HUES64 (cell line): Measurements from ENCODE around the gene UGT1A9.
"Not testable (repeated sequence)": the region's sequence is repeated elsewhere in the genome, so short reads cannot be mapped to it uniquely, and the experiment has no call there.

ENCODE experiments used
- H3K27ac ChIP-seq: 2 replicates; pipeline ENCODE4 v1.7.0; 2013; ENCODE audit warnings: low read depth, low read length, inconsistent platforms
- H3K27me3 ChIP-seq: 2 replicates; pipeline ENCODE4 v1.6.1; 2013; ENCODE audit warnings: mild to moderate bottlenecking, low read length; ENCODE audit not compliant: insufficient read depth
- H3K36me3 ChIP-seq: 2 replicates; pipeline ENCODE4 v1.6.1; 2013; ENCODE audit warnings: mild to moderate bottlenecking, low read length; ENCODE audit not compliant: insufficient read depth
- H3K4me1 ChIP-seq: 2 replicates; pipeline ENCODE4 v1.6.1; 2013; ENCODE audit warnings: mild to moderate bottlenecking, low read length, moderate library complexity; ENCODE audit not compliant: insufficient read depth
- H3K4me3 ChIP-seq: 2 replicates; pipeline ENCODE4 v1.5.1; 2013; ENCODE audit warnings: mild to moderate bottlenecking, low read length, moderate library complexity
- H3K9ac ChIP-seq: 2 replicates; pipeline ENCODE4 v1.6.1; 2013; ENCODE audit warnings: mild to moderate bottlenecking, low read depth, low read length
- H3K9me3 ChIP-seq: 2 replicates; pipeline ENCODE4 v1.6.1; 2013; ENCODE audit warnings: low read depth, low read length; ENCODE audit not compliant: insufficient read depth
- WGBS: fragments of 150-250, 120-280 bp; methylation state at CpG from one replicate; pipeline ENCODE4 v1.1.7; 2013; ENCODE audit warnings: missing lambda C conversion rate; 5-methylcytosine and 5-hydroxymethylcytosine counted together

Gene UGT1A9

DNA sequence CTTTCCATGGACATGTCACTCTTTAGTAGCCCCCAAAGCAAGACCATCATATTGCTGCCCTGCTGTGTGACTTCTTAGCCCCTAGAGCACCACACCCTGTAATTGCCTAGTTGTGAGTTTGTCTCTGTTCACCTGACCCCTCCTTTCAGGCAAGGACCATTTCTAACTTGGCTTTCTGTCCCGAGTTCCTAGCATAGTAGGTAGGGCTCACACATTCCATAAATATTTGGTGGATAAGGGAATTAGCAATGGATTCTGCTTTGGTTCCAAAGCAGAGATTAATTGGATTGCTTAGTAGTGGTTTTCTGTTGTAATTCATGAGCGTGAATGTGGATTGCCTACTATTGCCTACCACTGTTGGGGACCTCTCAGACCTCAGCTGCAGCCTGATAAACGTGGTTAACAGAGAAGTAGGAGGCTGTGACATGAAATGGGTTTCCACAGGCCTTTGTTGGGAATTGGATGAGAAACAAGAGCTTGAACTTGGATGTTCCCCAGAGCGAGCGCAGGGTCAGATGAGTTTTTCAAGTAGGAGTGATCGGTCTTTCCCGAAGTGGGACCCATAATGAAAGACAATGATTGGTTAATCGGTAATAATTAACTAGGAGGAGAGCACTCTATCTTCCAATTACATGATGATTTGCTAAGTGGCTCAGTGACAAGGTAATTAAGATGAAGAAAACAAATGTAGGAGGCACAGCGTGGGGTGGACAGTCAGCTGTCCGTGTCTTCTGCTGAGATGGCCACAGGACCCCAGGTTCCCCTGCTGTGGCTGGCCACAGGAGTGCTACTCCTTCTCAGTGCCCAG is 75.0 kb downstream of the UGT1A9 start:
- H3K9ac ChIP-seq = no peak overlapping the region
- 85% methylated on average over 10 of the region's 10 CpGs for WGBS
- H3K9me3 ChIP-seq = peaks cover 15% of the 10 kb centered on the region
- no peaks in the 10 kb centered on the region for H3K4me1 ChIP-seq
- no peaks in the 10 kb centered on the region for H3K36me3 ChIP-seq
- H3K27me3 ChIP-seq = no peaks in the 10 kb centered on the region
- no peak overlapping the region for H3K27ac ChIP-seq
- no peak overlapping the region for H3K4me3 ChIP-seq

- H3K9me3 ChIP-seq = peaks cover 18% of the 10 kb centered on the region
- H3K9ac ChIP-seq = no peak overlapping the region
- 94% methylated on average over 6 of the region's 6 CpGs for WGBS
- no peaks in the 10 kb centered on the region for H3K4me1 ChIP-seq
- no peaks in the 10 kb centered on the region for H3K36me3 ChIP-seq
- H3K27ac ChIP-seq = no peak overlapping the region
- H3K4me3 ChIP-seq = no peak overlapping the region
- no peaks in the 10 kb centered on the region for H3K27me3 ChIP-seq
Observed at GRCh38 chr2:233747283-233747544, 75.5 kb downstream of the UGT1A9 start.

DNA sequence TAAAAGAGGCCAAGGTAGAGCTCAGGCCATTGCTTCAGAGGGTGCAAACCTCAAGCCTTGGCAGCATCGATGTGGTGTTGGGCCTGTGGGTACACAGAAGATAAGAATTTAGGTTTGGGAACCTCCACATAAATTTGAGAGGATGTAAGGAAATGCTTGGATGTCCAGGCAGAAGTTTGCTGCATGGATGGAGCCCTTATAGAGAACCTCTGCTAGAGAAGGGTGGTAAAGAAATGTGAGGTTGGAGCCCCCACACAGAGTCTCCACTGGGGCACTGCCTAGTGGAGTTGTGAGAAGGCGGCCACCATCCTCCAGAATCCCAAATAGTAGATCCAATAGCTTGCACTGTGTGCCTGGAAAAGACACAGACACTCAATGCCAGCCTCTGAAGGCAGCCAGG is 79.0 kb downstream of the UGT1A9 start:
- H3K36me3 ChIP-seq, H3K9ac ChIP-seq, H3K27ac ChIP-seq, H3K4me3 ChIP-seq, H3K27me3 ChIP-seq, H3K4me1 ChIP-seq: not testable (repeated sequence)
- 90% methylated on average over 2 of the region's 2 CpGs for WGBS
- peaks cover 22% of the 10 kb centered on the region for H3K9me3 ChIP-seq

DNA sequence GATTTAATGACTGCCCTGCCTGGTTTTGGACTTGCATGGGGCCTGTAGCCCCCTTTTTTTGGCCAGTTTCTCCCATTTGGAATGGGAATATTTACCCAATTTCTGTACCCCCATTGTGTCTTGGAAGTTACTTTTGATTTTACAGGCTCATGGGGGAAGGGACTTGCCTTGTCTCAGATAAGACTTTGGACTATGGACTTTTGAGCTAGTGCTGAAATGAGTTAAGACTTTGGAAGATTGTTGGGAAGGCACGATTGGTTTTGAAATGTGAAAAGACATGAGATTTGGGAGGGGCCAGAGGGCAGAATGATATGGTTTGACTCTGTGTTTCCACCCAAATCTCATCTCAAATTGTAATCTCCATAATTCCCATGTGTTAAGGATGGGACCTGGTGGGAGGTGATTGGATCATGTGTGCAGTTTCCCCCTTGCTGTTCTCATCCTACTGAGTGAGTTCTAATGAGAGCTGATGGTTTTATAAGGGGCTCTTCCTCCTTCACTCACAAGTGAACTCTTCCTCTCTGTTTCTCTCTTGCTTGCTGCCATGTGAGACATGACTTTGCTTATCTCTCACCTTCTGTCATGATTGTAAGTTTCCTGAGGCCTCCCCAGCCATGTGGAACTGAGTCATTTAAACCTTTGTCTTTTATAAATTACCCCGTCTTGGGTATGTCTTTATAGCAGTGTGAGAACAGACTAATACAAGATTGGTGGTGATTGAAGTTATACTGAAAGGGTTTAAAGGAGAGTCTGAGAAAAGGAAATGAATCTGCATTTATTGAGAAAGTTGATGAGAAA is 79.7 kb downstream of the UGT1A9 start:
- 93% methylated on average over 2 of the region's 2 CpGs for WGBS
- not testable (repeated sequence) for H3K4me1 ChIP-seq, H3K27me3 ChIP-seq, H3K27ac ChIP-seq, H3K36me3 ChIP-seq, H3K9ac ChIP-seq, H3K4me3 ChIP-seq
- peaks cover 22% of the 10 kb centered on the region for H3K9me3 ChIP-seq

DNA sequence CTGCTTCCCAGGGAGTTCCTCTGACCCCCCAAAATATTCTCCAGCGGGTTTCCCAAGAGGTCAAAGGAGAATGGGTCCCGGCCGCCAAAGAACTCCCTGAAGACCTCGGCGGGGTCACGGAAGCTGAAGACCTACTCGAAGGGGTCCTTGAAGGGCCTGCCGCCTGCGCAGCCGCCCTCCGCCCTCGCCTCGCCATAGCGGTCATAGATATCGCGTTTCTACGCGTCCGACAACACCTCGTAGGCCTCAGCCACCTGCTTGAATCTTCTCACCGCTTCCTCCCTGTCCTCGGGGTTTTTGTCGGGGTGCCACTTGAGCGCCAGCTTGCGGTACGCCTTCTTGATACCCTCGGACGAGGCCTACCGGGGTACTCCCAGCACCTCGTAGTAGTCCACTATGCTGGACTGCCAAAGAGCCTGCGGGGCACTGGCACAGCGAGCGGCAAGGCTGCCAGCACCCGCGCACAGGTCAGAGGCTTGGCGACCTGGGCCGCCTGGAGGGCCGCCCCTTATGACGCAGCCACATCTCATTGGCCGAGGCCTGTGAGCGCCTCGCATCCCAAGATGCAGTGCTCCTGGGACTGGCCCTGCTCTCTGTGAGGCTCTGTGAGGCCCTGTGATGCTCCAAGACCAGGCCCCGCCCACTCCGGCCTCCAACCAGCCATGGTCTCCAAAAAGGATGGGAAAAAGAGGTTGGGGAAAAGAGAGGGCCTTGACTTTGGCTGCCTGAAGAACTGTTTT is 83.3 kb downstream of the UGT1A9 start:
- no peak overlapping the region for H3K9ac ChIP-seq
- H3K9me3 ChIP-seq = peaks cover 16% of the 10 kb centered on the region
- H3K27me3 ChIP-seq = no peaks in the 10 kb centered on the region
- no peak overlapping the region for H3K4me3 ChIP-seq
- no peak overlapping the region for H3K27ac ChIP-seq
- no peaks in the 10 kb centered on the region for H3K36me3 ChIP-seq
- no peaks in the 10 kb centered on the region for H3K4me1 ChIP-seq
- WGBS = 96% methylated on average over 42 of the region's 44 CpGs

GRCh38 chr2:233756429-233757081 is 84.9 kb downstream of the UGT1A9 start:
- Histone ChIP-seq H3K36me3 (no peaks in the 10 kb centered on the region), H3K9ac (no peak overlapping the region), H3K9me3 (peaks cover 6% of the 10 kb centered on the region), H3K27me3 (no peaks in the 10 kb centered on the region), H3K4me3 (no peak overlapping the region), H3K4me1 (no peaks in the 10 kb centered on the region), H3K27ac (no peak overlapping the region)
- 92% methylated on average over 5 of the region's 7 CpGs for WGBS

- no peak overlapping the region for H3K9ac ChIP-seq
- H3K4me1 ChIP-seq = no peaks in the 10 kb centered on the region
- H3K27me3 ChIP-seq = no peaks in the 10 kb centered on the region
- no peak overlapping the region for H3K27ac ChIP-seq
- no peak overlapping the region for H3K4me3 ChIP-seq
- no peaks in the 10 kb centered on the region for H3K9me3 ChIP-seq
- H3K36me3 ChIP-seq = no peaks in the 10 kb centered on the region
Observed at GRCh38 chr2:233758141-233758540, 86.4 kb downstream of the UGT1A9 start.

GRCh38 chr2:233758849-233759248 is 87.2 kb downstream of the UGT1A9 start:
- no peak overlapping the region for H3K4me3 ChIP-seq
- H3K27ac ChIP-seq = no peak overlapping the region
- H3K36me3 ChIP-seq = no peaks in the 10 kb centered on the region
- WGBS = 92% methylated on average over 2 of the region's 2 CpGs
- H3K9me3 ChIP-seq = no peaks in the 10 kb centered on the region
- H3K4me1 ChIP-seq = no peaks in the 10 kb centered on the region
- no peaks in the 10 kb centered on the region for H3K27me3 ChIP-seq
- no peak overlapping the region for H3K9ac ChIP-seq

GRCh38 chr2:233760043-233760442 is 88.3 kb downstream of the UGT1A9 start, which contains the start of gene UGT1A1:
TSS of gene UGT1A1 (plus strand) at chr2:233760270. CDS start at chr2:233760288, 18 bp downstream.
- 94% methylated on average over 5 of the region's 6 CpGs for WGBS
- Histone ChIP-seq H3K9me3 (no peaks in the 10 kb centered on the region), H3K27me3 (no peaks in the 10 kb centered on the region), H3K27ac (no peak within 1 kb of the TSS), H3K4me3 (no peak within 1 kb of the TSS), H3K36me3 (no peaks in the 10 kb centered on the region), H3K9ac (no peak within 1 kb of the TSS), H3K4me1 (no peaks in the 10 kb centered on the region)

DNA sequence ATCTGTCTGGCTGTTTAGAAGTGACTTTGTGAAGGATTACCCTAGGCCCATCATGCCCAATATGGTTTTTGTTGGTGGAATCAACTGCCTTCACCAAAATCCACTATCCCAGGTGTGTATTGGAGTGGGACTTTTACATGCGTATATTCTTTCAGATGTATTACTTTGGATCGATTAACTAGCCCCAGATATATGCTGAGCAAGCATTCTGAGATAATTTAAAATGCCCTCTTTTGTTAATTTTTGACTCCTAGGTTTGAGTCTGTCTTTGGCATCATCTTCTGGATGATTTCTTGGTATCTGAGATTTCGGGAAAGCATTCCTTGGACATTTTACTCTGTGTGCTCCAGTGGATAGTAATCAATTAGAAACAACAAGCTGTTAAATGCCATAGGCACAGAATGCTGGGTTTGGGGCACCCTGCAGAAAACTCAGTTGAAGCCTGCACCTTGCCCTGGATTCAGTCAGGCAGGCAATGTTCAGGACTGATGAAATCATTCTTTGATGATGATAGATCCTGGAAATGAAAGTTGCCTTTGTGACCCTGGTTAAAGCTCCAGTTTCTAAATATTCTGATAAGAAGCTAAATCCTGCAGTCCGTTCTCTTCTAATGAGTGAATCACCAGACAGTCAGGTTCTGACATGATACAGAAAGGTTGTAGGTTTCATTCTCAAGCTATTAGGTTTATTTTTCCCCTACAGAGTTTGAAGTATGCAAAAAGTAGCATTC is 89.5 kb downstream of the UGT1A9 start:
- H3K27me3 ChIP-seq = no peaks in the 10 kb centered on the region
- no peaks in the 10 kb centered on the region for H3K36me3 ChIP-seq
- H3K4me1 ChIP-seq = no peaks in the 10 kb centered on the region

More for the DNA sequence above, 89.5 kb downstream of the UGT1A9 start:
- WGBS = 97% methylated on average over 4 of the region's 4 CpGs
- no peaks in the 10 kb centered on the region for H3K9me3 ChIP-seq
- no peak overlapping the region for H3K27ac ChIP-seq
- H3K4me3 ChIP-seq = no peak overlapping the region
- no peak overlapping the region for H3K9ac ChIP-seq
